GM21390 (cell line): ENCODE results near the gene HMCN2.
"Not testable (repeated sequence)": the region's sequence is repeated elsewhere in the genome, so short reads cannot be mapped to it uniquely, and the experiment has no call there.

ENCODE experiments used
- ATAC-seq: cut with Tn5 transposase; IDR thresholded peaks from one replicate; pipeline ENCODE4 v1.9.1; 2021; ENCODE audit not compliant: unreplicated experiment

The HMCN2 gene

DNA sequence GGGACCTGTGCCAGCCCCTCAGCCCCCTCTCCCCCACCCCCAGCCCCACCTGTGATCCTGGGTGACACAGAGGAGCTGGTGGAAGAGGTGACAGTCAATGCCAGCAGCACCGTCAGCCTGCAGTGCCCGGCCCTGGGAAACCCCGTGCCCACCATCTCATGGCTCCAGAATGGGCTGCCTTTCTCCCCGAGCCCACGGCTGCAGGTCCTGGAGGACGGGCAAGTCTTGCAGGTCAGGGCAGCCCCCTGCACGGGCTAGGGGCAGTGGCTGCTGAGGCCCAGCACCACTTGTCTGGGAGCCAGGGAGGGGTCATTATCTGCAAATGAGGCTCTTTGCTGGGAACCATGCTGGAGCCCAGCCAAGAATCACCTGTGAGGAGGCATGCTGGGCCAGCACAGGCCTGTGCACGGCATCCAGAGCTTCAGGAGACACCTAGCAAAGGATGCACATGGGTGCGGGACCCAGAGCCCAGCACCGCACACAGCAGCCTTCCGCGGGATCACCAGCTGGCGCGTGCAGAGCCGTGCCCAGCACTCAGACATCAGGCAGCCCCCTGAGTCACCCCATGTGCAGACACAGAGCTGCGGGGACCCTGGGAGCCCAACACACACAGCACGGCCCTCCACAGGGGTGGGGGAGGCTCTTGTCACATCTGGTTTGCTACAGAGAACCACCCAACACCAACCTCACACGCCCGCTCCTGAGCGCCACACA lies 117.2 kb downstream of the HMCN2 start:
- ATAC-seq: no peak

DNA sequence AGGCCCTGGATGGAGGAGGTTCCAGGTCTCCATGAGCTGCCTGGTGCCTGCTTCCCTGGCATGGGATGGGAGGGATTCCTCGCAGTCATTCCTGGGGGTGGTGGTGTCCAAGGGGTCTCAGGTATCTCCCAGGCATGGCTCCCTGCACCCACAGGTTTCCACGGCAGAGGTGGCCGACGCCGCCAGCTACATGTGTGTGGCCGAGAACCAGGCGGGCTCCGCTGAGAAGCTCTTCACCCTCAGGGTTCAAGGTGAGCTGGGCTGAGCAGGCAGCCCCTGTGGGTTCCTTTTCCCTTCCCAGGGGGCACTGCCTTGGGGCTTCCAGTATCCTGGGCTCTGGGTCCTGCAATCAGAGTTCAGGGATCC lies 117.8 kb downstream of the HMCN2 start:
- no peak for ATAC-seq

DNA sequence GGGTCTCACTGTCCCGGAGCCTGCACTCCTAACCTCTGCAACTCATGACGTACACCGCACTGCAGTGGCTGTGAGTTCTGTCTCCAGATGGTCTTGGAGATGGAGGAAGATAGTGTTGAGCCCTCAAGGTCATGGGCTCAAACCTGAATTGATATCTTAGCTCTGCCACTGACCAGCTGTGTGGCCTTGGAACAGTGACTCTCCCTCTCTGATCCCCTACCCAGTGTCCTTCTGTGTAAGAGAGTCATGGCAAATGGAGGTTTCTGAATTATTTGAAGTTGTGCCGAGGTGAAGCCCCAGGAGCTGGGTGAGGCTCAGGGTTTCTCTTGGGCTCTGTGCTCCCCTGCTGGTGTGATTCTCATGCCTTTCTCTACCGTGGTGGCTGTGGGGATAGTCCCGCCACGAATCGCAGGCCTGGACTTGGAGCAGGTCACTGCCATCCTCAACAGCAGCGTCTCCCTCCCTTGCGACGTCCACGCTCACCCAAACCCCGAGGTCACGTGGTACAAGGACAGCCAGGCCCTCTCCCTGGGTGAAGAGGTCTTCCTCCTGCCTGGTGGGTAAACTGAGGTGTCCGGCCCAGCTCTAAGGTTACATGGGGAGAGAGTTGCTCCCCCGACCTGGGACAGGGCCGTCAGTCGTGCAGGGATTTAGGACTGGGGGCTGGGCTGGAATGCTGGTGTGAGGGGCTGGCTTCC lies 118.6 kb downstream of the HMCN2 start:
- no peak for ATAC-seq

DNA sequence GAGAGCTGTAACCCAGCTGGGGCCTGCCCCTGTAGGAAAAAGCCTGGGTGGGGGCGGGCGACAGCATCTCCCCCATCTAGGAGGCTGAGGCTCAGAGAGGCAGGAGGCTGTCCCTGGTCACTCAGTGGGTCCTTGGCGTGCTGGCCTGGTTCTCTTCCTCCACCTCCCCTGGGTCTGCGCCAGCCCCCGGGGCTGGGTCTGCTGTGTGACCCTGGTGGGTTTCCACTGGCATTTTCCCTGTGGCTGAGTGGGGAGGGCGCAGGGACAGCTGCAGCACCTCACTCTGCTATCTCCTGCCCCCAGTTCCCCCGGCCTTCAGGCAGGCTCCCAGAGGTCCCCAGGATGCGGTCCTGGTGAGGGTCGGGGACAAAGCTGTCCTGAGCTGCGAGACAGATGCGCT lies 119.7 kb downstream of the HMCN2 start:
- ATAC-seq: no peak

DNA sequence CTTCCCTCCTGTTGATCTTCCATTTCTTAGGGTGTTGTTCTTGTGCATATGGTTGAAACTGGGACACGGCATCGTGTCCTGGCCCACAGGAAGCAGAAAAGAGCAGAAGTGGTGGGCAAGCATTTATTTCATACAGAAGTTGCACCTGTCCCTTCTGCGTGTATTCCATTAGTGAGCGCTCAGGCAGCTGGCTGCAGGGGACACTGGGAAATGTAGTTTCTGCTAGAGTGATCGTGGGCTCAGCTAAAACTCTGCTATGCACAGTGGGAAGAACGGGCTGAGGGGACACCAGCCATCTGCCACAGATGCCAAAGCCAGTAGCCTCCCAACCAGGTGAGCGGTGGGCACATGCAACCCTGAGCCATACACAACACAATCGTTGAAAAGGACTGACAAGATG lies 121.8 kb downstream of the HMCN2 start:
- ATAC-seq: no peak

DNA sequence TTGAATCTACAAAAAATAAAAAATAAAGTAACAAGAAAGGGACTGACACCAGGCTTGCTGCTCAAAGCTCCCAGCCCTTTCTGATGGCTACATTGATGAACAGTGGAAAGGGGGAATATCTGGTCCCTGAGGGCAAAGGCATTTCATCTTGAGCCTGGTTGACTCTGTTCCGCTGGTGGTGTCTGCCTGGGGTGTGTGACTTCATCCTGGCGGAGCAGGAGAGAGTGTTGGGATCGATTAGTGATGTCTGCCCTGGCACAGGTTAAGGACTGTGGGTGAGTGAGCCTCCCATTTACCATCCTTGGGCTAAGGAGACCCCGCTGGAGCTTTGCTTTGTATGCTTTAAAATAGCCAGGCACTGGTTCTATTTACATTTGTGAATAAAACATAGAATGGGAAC lies 122.3 kb downstream of the HMCN2 start:
- no peak for ATAC-seq

DNA sequence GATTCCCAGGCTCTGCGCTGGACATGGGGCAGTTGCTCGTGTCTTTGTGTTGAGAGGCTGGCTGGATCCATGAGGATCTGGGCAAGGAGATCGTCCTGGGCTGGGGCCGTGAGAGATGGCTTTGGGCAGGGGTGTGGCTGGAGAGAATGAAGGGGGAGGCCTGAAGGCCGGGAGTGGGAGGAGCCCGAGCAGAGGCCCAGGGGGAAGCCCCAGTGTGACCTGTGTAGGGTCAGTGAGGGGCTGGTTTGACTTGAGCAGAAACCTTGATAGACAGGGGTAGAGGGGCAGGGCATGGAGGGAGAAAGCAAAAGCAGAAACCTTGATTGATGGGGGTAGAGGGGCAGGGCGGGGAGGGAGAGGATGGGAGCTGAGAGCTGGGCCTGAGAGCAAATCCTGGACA lies 124.8 kb downstream of the HMCN2 start:
- no peak for ATAC-seq

DNA sequence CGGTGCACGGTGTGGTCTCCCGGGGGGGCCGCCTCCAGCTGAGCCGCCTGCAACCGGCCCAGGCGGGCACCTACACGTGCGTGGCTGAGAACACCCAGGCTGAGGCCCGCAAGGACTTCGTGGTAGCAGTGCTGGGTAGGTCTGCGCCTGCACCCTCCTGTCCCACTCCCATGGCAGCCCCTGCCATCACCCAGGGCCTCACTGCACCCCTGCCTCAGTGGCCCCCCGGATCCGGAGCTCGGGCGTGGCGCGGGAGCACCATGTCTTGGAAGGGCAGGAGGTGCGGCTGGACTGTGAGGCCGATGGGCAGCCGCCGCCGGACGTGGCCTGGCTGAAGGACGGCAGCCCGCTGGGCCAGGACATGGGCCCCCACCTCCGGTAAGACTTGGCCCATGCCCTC lies 125.4 kb downstream of the HMCN2 start:
- no peak for ATAC-seq

DNA sequence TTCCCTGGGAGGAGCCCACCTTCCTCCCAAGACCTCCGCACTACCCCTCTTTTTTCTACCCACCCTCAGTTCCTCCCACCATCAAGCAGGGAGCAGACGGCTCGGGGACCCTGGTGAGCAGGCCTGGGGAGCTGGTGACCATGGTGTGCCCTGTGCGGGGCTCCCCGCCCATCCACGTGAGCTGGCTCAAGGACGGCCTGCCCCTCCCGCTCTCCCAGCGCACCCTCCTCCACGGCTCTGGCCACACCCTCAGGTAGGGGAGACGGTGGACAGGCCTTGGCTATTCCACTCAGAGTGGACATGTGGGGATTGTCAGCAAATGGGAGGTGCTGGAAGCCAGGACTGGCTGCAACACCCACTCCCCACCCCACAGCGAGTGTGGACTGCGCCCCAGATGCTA lies 126.3 kb downstream of the HMCN2 start:
- ATAC-seq: no peak

DNA sequence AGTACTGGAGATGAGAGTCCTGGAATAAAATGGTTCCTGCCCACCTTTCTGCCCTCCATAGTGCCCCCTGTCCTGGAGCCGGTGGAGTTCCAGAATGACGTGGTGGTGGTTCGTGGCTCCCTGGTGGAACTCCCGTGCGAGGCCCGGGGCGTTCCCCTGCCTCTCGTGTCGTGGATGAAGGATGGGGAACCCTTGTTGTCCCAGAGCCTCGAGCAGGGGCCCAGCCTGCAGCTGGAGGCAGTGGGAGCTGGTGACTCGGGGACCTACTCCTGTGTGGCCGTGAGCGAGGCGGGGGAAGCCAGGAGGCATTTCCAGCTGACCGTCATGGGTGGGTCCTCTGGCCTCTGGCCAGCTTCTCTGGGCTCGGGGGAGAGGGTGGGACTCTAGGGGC lies 128.1 kb downstream of the HMCN2 start:
- ATAC-seq: no peak

DNA sequence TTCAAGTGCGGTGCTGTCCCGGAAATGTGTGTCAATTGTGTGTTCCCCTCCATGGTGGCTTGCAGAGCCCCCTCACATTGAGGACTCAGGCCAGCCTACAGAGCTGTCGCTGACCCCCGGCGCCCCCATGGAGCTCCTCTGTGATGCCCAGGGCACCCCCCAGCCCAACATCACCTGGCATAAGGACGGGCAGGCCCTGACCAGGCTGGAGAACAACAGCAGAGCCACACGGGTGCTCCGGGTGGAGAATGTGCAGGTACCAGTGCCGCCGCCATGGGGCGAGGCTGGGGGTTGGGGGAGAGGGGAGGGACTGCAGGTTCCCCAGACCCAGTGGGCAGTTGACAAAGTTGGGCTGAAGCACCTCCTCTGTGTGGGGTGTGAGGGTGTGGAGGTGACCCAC lies 128.8 kb downstream of the HMCN2 start:
- no peak for ATAC-seq

DNA sequence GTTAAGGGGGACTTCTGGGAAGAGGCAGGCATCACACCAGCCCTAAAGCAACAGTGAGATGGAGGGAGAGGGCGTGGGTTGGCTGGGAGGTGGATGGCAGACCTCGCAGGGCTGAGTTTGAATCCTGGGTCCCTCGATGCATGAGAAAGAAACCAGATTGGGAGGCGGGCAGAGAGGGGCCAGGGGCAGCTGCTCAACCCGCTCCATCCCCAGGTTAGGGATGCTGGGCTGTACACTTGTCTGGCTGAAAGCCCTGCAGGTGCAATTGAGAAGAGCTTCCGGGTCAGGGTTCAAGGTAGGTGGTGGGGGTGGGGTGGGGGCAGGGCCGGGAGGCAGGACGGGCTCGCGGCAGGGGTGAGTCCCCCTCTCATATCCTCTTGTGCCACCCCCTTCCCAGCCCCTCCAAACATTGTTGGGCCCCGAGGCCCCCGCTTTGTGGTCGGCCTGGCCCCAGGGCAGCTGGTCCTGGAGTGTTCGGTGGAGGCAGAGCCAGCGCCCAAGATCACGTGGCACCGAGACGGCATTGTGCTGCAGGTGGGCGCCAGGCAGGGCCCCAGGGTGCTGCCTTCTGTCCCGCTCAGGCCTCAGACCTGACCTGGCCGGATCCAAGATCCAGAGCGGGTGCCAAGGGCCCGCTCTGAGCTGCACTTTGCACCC lies 129.4 kb downstream of the HMCN2 start:
- ATAC-seq: no peak

DNA sequence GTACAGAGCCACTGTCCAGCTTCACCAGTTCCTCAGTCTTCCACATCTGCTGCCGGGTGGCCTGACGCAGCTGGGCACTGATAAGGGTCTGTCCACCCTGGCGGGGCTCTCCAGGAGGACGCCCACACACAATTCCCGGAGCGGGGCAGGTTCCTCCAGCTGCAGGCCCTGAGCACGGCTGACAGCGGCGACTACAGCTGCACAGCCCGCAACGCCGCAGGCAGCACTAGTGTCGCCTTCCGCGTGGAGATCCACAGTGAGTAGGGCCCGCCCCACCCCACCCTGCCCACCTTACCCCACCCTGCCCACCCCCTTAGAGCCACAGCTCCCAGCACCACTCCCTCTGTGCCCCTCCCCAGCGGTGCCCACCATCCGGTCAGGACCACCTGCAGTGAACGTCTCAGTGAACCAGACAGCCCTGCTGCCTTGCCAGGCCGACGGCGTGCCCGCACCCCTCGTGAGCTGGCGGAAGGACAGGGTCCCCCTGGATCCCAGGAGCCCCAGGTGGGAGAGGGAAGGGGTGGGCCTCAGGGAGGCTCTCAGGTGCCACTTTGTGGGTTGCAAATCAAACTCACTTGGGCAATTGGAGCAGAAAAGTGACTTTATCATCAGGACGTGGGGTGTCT lies 130.4 kb downstream of the HMCN2 start:
- ATAC-seq: no peak

DNA sequence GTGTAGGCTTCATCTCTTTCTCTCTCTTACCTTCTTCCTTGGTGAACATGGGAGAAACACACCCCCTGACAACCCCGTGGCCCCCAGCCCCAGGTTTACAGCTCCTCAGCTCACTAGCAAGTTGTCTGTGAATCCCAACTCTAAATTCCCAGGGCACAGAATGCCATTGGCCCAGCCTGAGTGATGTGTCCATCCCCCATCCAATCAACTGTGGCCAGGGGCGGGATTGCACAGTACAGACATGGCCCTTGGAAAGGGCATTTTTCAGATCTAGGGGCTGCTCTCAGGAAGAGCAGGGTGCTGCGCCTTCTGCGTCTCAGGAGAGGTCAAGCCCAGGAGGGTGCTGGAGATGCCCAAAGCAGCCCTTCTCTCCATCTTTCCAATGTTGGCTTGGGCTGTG lies 131.0 kb downstream of the HMCN2 start:
- ATAC-seq: no peak

DNA sequence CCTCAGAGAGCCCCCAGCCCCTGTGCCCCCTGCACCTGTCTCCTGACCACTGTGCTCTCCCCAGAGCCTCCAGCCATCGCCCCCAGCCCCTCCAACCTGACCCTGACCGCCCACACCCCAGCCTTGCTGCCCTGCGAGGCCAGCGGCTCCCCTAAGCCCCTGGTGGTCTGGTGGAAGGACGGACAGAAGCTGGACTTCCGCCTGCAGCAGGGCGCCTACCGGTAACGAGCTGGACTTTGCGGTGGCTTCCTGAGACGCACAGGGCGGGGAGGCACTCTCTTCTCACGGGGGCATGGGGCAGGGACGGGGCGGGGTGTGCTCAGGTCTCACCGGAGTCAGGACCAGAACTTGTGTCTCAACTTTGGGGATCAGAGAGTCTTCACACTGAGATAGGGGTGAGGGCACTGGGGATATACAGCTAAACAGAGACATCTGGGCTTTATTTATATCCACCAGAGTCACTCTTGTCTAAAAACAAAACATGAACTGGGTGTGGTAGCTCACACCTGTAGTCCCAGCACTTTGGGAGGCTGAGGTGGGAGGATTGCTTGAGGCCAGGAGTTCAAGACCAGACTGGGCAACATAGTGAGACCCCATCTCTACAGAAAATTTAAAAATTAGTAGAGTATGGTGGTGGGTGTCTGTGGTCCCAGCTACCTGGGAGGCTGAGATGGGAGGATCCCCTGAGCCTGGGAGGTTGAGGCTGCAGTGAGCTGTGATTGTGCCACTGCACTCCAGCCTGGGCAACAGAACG lies 133.1 kb downstream of the HMCN2 start:
- ATAC-seq: no peak

DNA sequence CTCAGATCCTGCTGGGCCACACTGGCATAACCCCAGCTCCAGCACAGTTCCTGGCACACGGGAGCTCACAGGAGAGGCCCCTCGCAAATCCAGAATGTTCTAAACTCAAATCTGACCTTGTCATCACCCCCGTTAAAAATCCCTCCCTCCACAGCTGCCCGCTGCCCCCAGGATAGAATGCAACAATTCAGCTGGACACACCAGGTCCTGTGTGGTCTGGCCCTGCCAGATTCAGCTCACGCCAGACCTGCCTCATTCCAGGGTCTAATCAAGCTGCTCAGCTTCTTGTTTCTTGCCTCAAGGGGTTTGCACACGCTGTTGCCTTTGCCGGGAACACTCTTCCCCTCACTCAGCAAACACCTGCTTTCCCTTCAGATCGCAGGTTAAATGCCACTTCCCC lies 134.2 kb downstream of the HMCN2 start:
- ATAC-seq: no peak

DNA sequence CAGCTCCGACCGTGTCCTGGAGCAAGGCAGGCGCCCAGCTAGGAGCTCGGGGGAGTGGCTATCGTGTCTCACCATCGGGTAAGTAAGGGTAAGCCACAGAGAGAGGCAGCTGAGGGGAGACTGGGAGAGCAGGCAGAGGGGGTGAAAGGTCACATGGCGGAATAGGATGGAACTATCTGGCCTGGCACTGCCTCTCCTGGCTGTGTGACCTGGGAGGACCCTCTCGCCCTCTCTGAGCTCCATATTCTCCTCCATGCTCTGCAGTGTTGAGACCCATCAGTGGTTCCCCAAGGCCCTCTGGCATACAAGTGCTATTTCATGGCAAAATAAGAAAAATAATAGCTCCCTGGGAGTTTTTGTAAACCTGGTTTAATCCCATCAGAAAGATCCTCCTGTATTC lies 135.3 kb downstream of the HMCN2 start:
- ATAC-seq: no peak

DNA sequence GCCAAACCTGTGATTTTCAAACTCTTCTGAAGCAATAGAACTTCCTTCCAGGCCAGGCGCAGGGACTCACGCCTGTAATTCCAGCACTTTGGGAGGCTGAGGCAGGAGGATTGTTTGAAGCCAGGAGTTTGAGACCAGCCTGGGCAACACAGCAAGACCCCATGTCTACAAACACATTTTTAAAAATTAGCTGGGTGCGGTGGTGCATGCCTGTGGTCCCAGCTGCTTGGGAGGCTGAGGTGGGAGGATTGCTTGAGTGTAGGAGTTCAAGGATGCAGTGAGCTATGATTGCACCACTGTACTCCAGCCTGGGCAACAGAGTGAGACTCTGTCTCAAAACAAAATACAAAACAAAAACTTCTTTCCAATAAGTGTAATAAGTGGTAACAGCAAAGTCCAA lies 136.2 kb downstream of the HMCN2 start:
- not testable (repeated sequence) for ATAC-seq

DNA sequence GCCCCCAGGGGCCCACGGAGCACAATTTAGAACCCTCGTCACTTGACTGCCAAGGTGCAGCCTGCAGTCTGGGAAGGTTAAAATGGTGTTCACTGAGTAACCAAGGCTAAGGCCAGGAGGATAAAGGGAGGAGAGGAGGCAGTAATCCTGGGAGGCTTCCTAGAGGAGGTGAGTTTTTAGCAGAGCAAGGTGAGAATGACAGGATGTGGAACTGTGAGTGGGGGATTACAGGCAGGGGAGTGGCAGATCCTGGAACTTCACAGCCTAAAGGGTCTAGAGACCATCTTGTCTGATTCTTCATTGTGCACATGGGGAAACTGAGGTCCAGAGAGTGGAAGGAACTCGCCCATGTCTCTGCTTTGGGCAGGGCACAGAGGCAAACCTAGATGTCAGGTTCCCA lies 136.7 kb downstream of the HMCN2 start:
- no peak for ATAC-seq

DNA sequence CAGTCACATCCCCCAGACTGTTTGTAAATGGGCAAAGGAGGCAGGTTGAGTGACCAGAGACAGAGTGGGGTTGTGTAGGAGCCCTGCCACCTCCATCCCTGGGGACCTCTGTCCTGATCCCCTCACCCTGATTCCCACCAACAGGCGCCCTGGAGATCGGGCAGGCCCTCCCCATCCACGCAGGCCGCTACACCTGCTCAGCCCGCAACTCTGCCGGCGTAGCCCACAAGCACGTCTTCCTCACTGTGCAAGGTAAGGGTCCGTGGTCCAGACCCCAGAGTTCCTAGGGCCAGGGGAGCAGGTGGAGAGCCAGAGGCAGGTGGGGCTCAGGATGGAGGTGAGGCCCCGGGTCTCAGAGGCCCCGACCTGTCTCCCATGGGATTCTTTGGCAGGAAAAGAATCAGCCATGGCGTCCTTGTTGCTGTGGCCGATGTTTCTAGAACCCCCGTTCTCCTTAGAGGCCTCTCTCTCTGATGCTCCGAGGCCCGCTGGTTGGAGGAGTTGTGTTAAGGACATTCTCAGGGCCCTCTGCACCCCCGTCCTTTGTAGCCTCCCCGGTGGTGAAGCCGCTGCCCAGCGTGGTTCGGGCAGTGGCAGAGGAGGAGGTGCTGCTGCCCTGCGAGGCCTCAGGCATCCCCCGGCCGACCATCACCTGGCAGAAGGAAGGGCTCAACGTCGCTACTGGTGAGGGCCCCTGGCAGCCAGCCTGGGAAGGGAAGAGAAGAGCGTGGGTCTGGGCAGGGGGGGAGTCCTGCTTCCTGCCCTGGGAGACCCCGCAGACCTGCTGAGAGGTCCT lies 137.3 kb downstream of the HMCN2 start:
- ATAC-seq: no peak
